Smooth muscle cell (in vitro differentiated cells): Measurements from ENCODE around the gene DCC. TPM values are rescaled to one million over a fixed set of nuclear protein-coding genes. Genes with fewer than 3 reads are reported as not detected.

ENCODE experiments used
- DNase-seq: peaks from one replicate; lab custom pipeline; 2025; ENCODE audit not compliant: unreplicated experiment; lab: John Stamatoyannopoulos, UW
- H2AFZ ChIP-seq: fragments of 200-600 bp; sonication (generic); 2 replicates; pipeline ENCODE4 v1.6.0; 2016; ENCODE audit warnings: antibody characterized with exemption, low read depth, mild to moderate bottlenecking
- H3F3A ChIP-seq: fragments of 200-600 bp; sonication (generic); 2 replicates; pipeline ENCODE4 v1.6.0; 2017; ENCODE audit warnings: antibody characterized with exemption, low read depth
- H3K27ac ChIP-seq: fragments of 200-600 bp; sonication (generic); 2 replicates; pipeline ENCODE4 v1.5.1; 2016; ENCODE audit warnings: low read depth, mild to moderate bottlenecking
- H3K27me3 ChIP-seq: fragments of 200-600 bp; sonication (generic); 2 replicates; pipeline ENCODE4 v1.6.1; 2016; ENCODE audit warnings: low read depth, mild to moderate bottlenecking
- H3K36me3 ChIP-seq: fragments of 200-600 bp; sonication (generic); 2 replicates; pipeline ENCODE4 v1.5.1; 2016; ENCODE audit warnings: low read depth
- H3K4me1 ChIP-seq: fragments of 200-600 bp; sonication (generic); 2 replicates; pipeline ENCODE4 v1.5.1; 2016; ENCODE audit warnings: low read depth
- H3K4me2 ChIP-seq: fragments of 200-600 bp; sonication (generic); 2 replicates; pipeline ENCODE4 v1.6.0; 2016; ENCODE audit warnings: mild to moderate bottlenecking
- H3K4me3 ChIP-seq: fragments of 200-600 bp; sonication (generic); 2 replicates; pipeline ENCODE4 v1.5.1; 2016; ENCODE audit warnings: mild to moderate bottlenecking
- H3K79me2 ChIP-seq: fragments of 200-600 bp; sonication (generic); 2 replicates; pipeline ENCODE4 v1.6.0; 2016; ENCODE audit warnings: low read depth, mild to moderate bottlenecking
- H3K9ac ChIP-seq: fragments of 200-600 bp; sonication (generic); 2 replicates; pipeline ENCODE4 v1.6.0; 2016; ENCODE audit warnings: low read depth
- H3K9me3 ChIP-seq: fragments of 200-600 bp; sonication (generic); replicated peaks from 2 replicates; pipeline ENCODE4 v1.5.1; 2016; ENCODE audit warnings: low read depth
- H4K20me1 ChIP-seq: fragments of 200-600 bp; sonication (generic); 2 replicates; pipeline ENCODE4 v1.6.0; 2016; ENCODE audit warnings: low read depth
- CTCF ChIP-seq: fragments of 200-600 bp; sonication (generic); IDR thresholded peaks from 2 replicates; pipeline ENCODE4 v1.5.1; 2017; ENCODE audit warnings: borderline replicate concordance, mild to moderate bottlenecking, antibody characterized with exemption; ENCODE audit not compliant: insufficient read depth, poor library complexity, severe bottlenecking
- WGBS: methylation state at CpG from one replicate; pipeline ENCODE4 v1.1.7; 2016; ENCODE audit warnings: low lambda C conversion rate; 5-methylcytosine and 5-hydroxymethylcytosine counted together
- polyA plus RNA-seq: library from polyadenylated mRNA; unstranded; fragments of >200 nt; fragmentation: Nextera tagmentation; extraction: Ambion mirVana; gene quantifications from 2 replicates; pipeline ENCODE4 v1.2.1, GENCODE V29; 2016
- total RNA-seq: library from RNA; depleted of rRNA; stranded (reverse); fragments of >200 nt; gene quantifications from 2 replicates; pipeline ENCODE4 v1.2.3, GENCODE V29; 2014

DCC gene
- total and polyA plus RNA-seq, 2 experiments from 2014 or later: not detected

- Histone ChIP-seq H3K36me3 (no peaks in the 10 kb centered on the region), H3K4me3 (no peak overlapping the region), H3K4me1 (no peaks in the 10 kb centered on the region), H3K27me3 (no peaks in the 10 kb centered on the region), H3K4me2 (no peak overlapping the region), H3K27ac (no peak overlapping the region), H3K79me2 (no peaks in the 10 kb centered on the region), H3F3A (no peaks in the 10 kb centered on the region), H3K9me3 (no peaks in the 10 kb centered on the region), H4K20me1 (no peaks in the 10 kb centered on the region), H3K9ac (no peak overlapping the region), H2AFZ (no peak overlapping the region)
- TF ChIP-seq CTCF: no peak
- DNase-seq: no peak
- WGBS: 88% methylated on average over 1 of the region's 1 CpG
Observed at GRCh38 chr18:53266850-53267249, 926.9 kb downstream of the DCC start.

GRCh38 chr18:53268455-53268854, 928.5 kb downstream of the DCC start:
- no peak for TF ChIP-seq CTCF
- Histone ChIP-seq H3K9ac (no peak overlapping the region), H3K4me1 (no peaks in the 10 kb centered on the region), H2AFZ (no peak overlapping the region), H3K27ac (no peak overlapping the region), H3K4me2 (no peak overlapping the region), H3K36me3 (no peaks in the 10 kb centered on the region), H3K4me3 (no peak overlapping the region), H3K79me2 (no peaks in the 10 kb centered on the region), H3K27me3 (no peaks in the 10 kb centered on the region), H4K20me1 (no peaks in the 10 kb centered on the region), H3F3A (no peaks in the 10 kb centered on the region), H3K9me3 (no peaks in the 10 kb centered on the region)
- 87% methylated on average over 3 of the region's 3 CpGs for WGBS
- DNase-seq: no peak

GRCh38 chr18:53281406-53281805, 941.4 kb downstream of the DCC start:
- H3K9me3 ChIP-seq: no peaks in the 10 kb centered on the region
- no peak for DNase-seq
- no peak overlapping the region for H3K9ac ChIP-seq
- WGBS: 94% methylated on average over 2 of the region's 2 CpGs
- no peak overlapping the region for H3K4me2 ChIP-seq
- no peak overlapping the region for H2AFZ ChIP-seq
- no peak overlapping the region for H3K27ac ChIP-seq
- H3K4me1 ChIP-seq: no peaks in the 10 kb centered on the region
- H3K4me3 ChIP-seq: no peak overlapping the region
- no peaks in the 10 kb centered on the region for H3K27me3 ChIP-seq
- H3F3A ChIP-seq: no peaks in the 10 kb centered on the region
- H3K79me2 ChIP-seq: no peaks in the 10 kb centered on the region
- no peak for TF ChIP-seq CTCF
- no peaks in the 10 kb centered on the region for H3K36me3 ChIP-seq
- H4K20me1 ChIP-seq: no peaks in the 10 kb centered on the region

GRCh38 chr18:53283708-53284107, 943.7 kb downstream of the DCC start:
- no peak overlapping the region for H3K4me2 ChIP-seq
- H3K27ac ChIP-seq: no peak overlapping the region
- H2AFZ ChIP-seq: no peak overlapping the region
- no peaks in the 10 kb centered on the region for H3K36me3 ChIP-seq
- H3K27me3 ChIP-seq: no peaks in the 10 kb centered on the region
- WGBS: 93% methylated on average over 2 of the region's 2 CpGs
- no peaks in the 10 kb centered on the region for H3K9me3 ChIP-seq
- H4K20me1 ChIP-seq: no peaks in the 10 kb centered on the region
- no peaks in the 10 kb centered on the region for H3K79me2 ChIP-seq
- H3F3A ChIP-seq: no peaks in the 10 kb centered on the region
- H3K4me1 ChIP-seq: no peaks in the 10 kb centered on the region
- DNase-seq: no peak
- H3K9ac ChIP-seq: no peak overlapping the region
- no peak for TF ChIP-seq CTCF
- no peak overlapping the region for H3K4me3 ChIP-seq
